Sigmoid colon (tissue), 7 donors: ENCODE measurements around the gene TSEN34. TPM values are rescaled to one million over a fixed set of nuclear protein-coding genes. Genes with fewer than 3 reads are reported as not detected.
"Not testable (repeated sequence)": the region's sequence is repeated elsewhere in the genome, so short reads cannot be mapped to it uniquely, and the experiment has no call there.

Experiments used
- DNase-seq: peaks from one replicate; pipeline ENCODE4 v3.0.0-alpha.2; 2019
- H3K27ac ChIP-seq, 4 donors: fragments of 200-600 bp; sonication (generic); one replicate each; pipeline ENCODE4 v1.5.1; 2016 to 2019; ENCODE audit warnings: mild to moderate bottlenecking in 1 of 4
- H3K27me3 ChIP-seq, 3 donors: fragments of 200-600 bp; sonication (generic); one replicate each; pipeline ENCODE4 v1.5.1; 2019; ENCODE audit warnings: mild to moderate bottlenecking in 1 of 3
- H3K36me3 ChIP-seq, 4 donors: fragments of 200-600 bp; sonication (generic); one replicate each; pipeline ENCODE4 v1.5.1; 2016 to 2019
- H3K4me1 ChIP-seq, 4 donors: fragments of 200-600 bp; sonication (generic); one replicate each; pipeline ENCODE4 v1.5.1; 2017 to 2019
- H3K4me3 ChIP-seq, 4 donors: fragments of 200-600 bp; sonication (generic); one replicate each; pipeline ENCODE4 v1.5.1; 2017 to 2019; ENCODE audit warnings: mild to moderate bottlenecking in 2 of 4, moderate library complexity in 1 of 4
- H3K9me3 ChIP-seq, 4 donors: fragments of 200-600 bp in 3 of 4; sonication (generic) in 3 of 4; one replicate each; pipeline versions ENCODE4 v1.5.1 to v1.6.1; 2013 to 2019
- CTCF ChIP-seq, 4 experiments: fragments of 450-650 bp in 3 of 4; fragments of 200-600 bp in 1 of 4; IDR thresholded peaks; one replicate each; pipeline ENCODE4 v1.5.1; 2016 to 2019; ENCODE audit warnings: antibody characterized with exemption in 4 of 4, mild to moderate bottlenecking in 3 of 4, moderate library complexity in 2 of 4
- EP300 ChIP-seq, 4 donors: sonication (generic); formaldehyde crosslinking; IDR thresholded peaks; one replicate each; pipeline ENCODE4 v1.6.1; 2017; ENCODE audit warnings: antibody characterized with exemption in 4 of 4
- POLR2A ChIP-seq, 2 donors: fragments of 450-650 bp; IDR thresholded peaks; one replicate each; pipeline ENCODE4 v1.6.1; 2016; ENCODE audit warnings: antibody characterized with exemption in 2 of 2, mild to moderate bottlenecking in 2 of 2, moderate library complexity in 2 of 2
- POLR2AphosphoS5 ChIP-seq, 4 donors: sonication (generic); formaldehyde crosslinking; IDR thresholded peaks; one replicate each; pipeline ENCODE4 v1.6.1; 2017; ENCODE audit warnings: antibody characterized with exemption in 4 of 4
- WGBS, 2 donors: extraction: QIAGEN DNeasy Blood & Tissue Kit; methylation state at CpG; one replicate each; pipeline ENCODE4 v1.1.7; 2013; 5-methylcytosine and 5-hydroxymethylcytosine counted together
- intact Hi-C: fragments of 100-400 bp; cut with DNase I; formaldehyde crosslinking; loops from one replicate; pipeline ENCODE4 v1.15.1; 2023
- polyA plus RNA-seq, 3 donors: library from polyadenylated mRNA; stranded (reverse); fragments of 200-250 nt; gene quantifications; one replicate each; pipeline ENCODE4 v1.2.3, GENCODE V29; 2013
- total RNA-seq, 4 donors: library from RNA; depleted of rRNA; stranded (reverse); fragments of >200 nt; gene quantifications; one replicate each; pipeline ENCODE4 v1.1.0, GENCODE V29; 2016
- donor health status: healthy with polysubstance abuse.
- donor health status: Bipolar disorder and iron deficiency.
- donor health status: healthy.

Gene TSEN34
- total and polyA plus RNA-seq, 7 donors = 41.5 to 80.9 (median 52.5) TPM

GRCh38 chr19:54189735-54190502 is 1.2 kb upstream of the TSEN34 start:
- DNase-seq = peak; percentile 100
- Histone ChIP-seq H3K4me3 (peak overlapping the region; percentile 62 to 95 (median 88)), H3K4me1 (peaks cover 0 to 28% (median 26%) of the 10 kb centered on the region in 4 donors), H3K36me3 (peaks cover 0 to 29% (median 4%) of the 10 kb centered on the region in 4 donors), H3K27me3 (no peaks in the 10 kb centered on the region), H3K9me3 (no peaks in the 10 kb centered on the region), H3K27ac (peak overlapping the region; percentile 94 to 99 (median 98))
- TF ChIP-seq CTCF (IDR thresholded peaks at IDR 0.05) (no peak), POLR2AphosphoS5 (IDR thresholded peaks at IDR 0.05) (peak; percentile 6 to 89 (median 80)), POLR2A (IDR thresholded peaks at IDR 0.05) (peak; percentile 41 to 49), EP300 (IDR thresholded peaks at IDR 0.05) (peak in 1 of 4 donors; percentile 7)
- 0% methylated on average over 65 of the region's 65 CpGs for WGBS, 2 donors
- intact Hi-C loops = loop anchor here (2.0 to 10.0 kb wide), 3 partner anchors 21 to 925 kb away; partner anchors contain the start of gene PPP1R12C

- TF ChIP-seq EP300 (IDR thresholded peaks at IDR 0.05) (peak in 1 of 4 donors; percentile 71), POLR2AphosphoS5 (IDR thresholded peaks at IDR 0.05) (no peak)
- Histone ChIP-seq H3K27ac (peak overlapping the region; percentile 94 to 99 (median 98)), H3K27me3 (no peaks in the 10 kb centered on the region), H3K4me3 (peak overlapping the region; percentile 54 to 95 (median 88)), H3K4me1 (peaks cover 0 to 28% (median 26%) of the 10 kb centered on the region in 4 donors), H3K9me3 (no peaks in the 10 kb centered on the region), H3K36me3 (peaks cover 0 to 29% (median 4%) of the 10 kb centered on the region in 4 donors)
- intact Hi-C loops = loop anchor here (10.0 kb wide), 1 partner anchor 924 kb away; the partner anchor contains the start of gene PPP1R12C
- 0% methylated on average over 56 of the region's 56 CpGs for WGBS, 2 donors
- peak; percentile 100 for DNase-seq
Measured at GRCh38 chr19:54190503-54191010, 551 bp upstream of the TSEN34 start.

- DNase-seq = no peak
- Histone ChIP-seq H3K4me3 (peak overlapping the region; percentile 54 to 95 (median 88)), H3K27me3 (no peaks in the 10 kb centered on the region), H3K27ac (peak overlapping the region; percentile 94 to 99 (median 98)), H3K36me3 (peaks cover 0 to 20% (median 4%) of the 10 kb centered on the region in 4 donors), H3K9me3 (no peaks in the 10 kb centered on the region), H3K4me1 (peaks cover 0 to 28% (median 26%) of the 10 kb centered on the region in 4 donors)
- no peak for TF ChIP-seq EP300 (IDR thresholded peaks at IDR 0.05)
- TF ChIP-seq POLR2A (IDR thresholded peaks at IDR 0.05) = no peak
- TF ChIP-seq POLR2AphosphoS5 (IDR thresholded peaks at IDR 0.05) = no peak
- TF ChIP-seq CTCF (IDR thresholded peaks at IDR 0.05) = no peak
- WGBS, 2 donors = 63 to 69% methylated on average over 19 of the region's 19 CpGs
- intact Hi-C loops = loop anchor here (10.0 kb wide), 1 partner anchor 923 kb away; the partner anchor contains the start of gene PPP1R12C
Measured at GRCh38 chr19:54191811-54192453, 824 bp downstream of the TSEN34 start.

GRCh38 chr19:54193011-54193410 is 1.9 kb downstream of the TSEN34 start:
- WGBS, 2 donors = 94 to 96% methylated on average over 11 of the region's 11 CpGs

GRCh38 chr19:54194463-54194862 is 3.4 kb downstream of the TSEN34 start:
- H3K27ac ChIP-seq, H3K27me3 ChIP-seq, DNase-seq, H3K4me3 ChIP-seq, H3K9me3 ChIP-seq: not testable (repeated sequence)
- intact Hi-C loops = loop anchor here (10.0 kb wide), 1 partner anchor 920 kb away; the partner anchor contains the start of gene PPP1R12C
- Histone ChIP-seq H3K36me3 (peaks cover 0 to 16% (median 4%) of the 10 kb centered on the region in 4 donors), H3K4me1 (peaks cover 0 to 15% (median 14%) of the 10 kb centered on the region in 4 donors)
- WGBS, 2 donors = 89 to 94% methylated on average over 12 of the region's 12 CpGs

More at GRCh38 chr19:54193011-54193410, 1.9 kb downstream of the TSEN34 start:
- TF ChIP-seq POLR2AphosphoS5 (IDR thresholded peaks at IDR 0.05) = no peak
- TF ChIP-seq POLR2A (IDR thresholded peaks at IDR 0.05) = no peak
- Histone ChIP-seq H3K27me3 (no peaks in the 10 kb centered on the region), H3K27ac (peak overlapping the region in 2 of 4 donors; percentile 94 to 97), H3K4me1 (peaks cover 0 to 27% (median 24%) of the 10 kb centered on the region in 4 donors), H3K36me3 (peaks cover 0 to 16% (median 4%) of the 10 kb centered on the region in 4 donors), H3K9me3 (no peaks in the 10 kb centered on the region), H3K4me3 (no peak overlapping the region)
- DNase-seq = no peak
- intact Hi-C loops = loop anchor here (10.0 kb wide), 1 partner anchor 922 kb away; the partner anchor contains the start of gene PPP1R12C
